Bronchial epithelial cell (primary cell): ENCODE results near the gene IL17RB. TPM values are rescaled to one million over a fixed set of nuclear protein-coding genes. Genes with fewer than 3 reads are reported as not detected.

Experiments
- DNase-seq: peaks from one replicate; pipeline ENCODE4 v3.0.0-alpha.2; 2010; ENCODE audit warnings: low read depth
- FAIRE-seq: peaks from 2 replicates; lab custom pipeline; 2011; peaks lifted over from hg19 to GRCh38; lab: Jason Lieb, UNC
- H3K27me3 ChIP-seq: 2 replicates; pipeline ENCODE4 v1.5.1; 2011; ENCODE audit warnings: low read length; ENCODE audit not compliant: control insufficient read depth, insufficient read depth
- H3K36me3 ChIP-seq: 2 replicates; pipeline ENCODE4 v1.5.1; 2011; ENCODE audit warnings: low read length; ENCODE audit not compliant: control insufficient read depth, insufficient read depth
- H3K4me3 ChIP-seq: 2 replicates; pipeline ENCODE4 v1.5.1; 2011; ENCODE audit warnings: mild to moderate bottlenecking, low read depth, low read length, control low read depth
- total RNA-seq: library from RNA; depleted of rRNA; stranded (reverse); fragments of >200 nt; gene quantifications from 2 replicates; pipeline ENCODE4 v1.2.1, GENCODE V29; 2014
- TF ChIP-seq, protein P1 (sequence below): IDR thresholded peaks from 2 replicates; pipeline ENCODE4 v1.5.1; 2011; ENCODE audit warnings: mild to moderate bottlenecking, moderate library complexity, low read length, control low read depth, inconsistent platforms; ENCODE audit not compliant: insufficient read depth, severe bottlenecking

IL17RB gene
- total RNA-seq, 1 donor from 2014 or later: not detected

DNA sequence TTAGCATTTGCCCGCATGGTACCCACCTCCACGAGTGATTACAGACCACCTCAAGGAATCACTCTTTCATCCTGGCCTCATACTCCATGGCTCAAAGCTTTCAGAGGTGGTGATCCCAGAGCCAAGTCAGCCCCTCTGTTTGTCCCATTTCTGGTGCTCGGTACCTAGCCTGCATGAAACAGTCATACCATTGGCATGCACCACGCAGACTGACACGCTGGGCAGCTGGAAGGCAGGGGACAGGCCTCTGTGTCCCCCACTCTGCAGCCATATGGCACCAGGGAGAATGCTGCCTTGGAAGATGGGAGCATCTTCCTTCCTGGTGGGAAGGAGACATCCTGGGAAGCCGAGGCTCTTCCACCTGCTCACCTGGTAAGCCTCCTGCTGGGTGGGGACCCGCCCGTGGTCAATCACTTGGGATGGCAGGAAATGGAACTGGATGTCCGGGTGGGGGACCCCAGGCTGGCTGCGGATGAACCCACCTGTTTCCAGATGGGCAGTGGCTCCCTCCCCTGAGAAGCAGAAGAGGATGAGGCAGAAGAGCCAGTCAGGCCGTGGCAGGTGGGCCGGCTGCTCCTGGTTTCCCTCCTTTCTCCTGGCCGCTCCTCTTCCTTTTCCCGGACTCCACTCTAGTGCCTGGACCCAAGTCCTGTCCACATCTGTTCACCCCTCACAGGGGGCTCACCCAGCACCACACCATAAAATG, 27.1 kb upstream of the IL17RB start:
- FAIRE-seq (no peak), DNase-seq (no peak)
- TF ChIP-seq, protein P1, sequence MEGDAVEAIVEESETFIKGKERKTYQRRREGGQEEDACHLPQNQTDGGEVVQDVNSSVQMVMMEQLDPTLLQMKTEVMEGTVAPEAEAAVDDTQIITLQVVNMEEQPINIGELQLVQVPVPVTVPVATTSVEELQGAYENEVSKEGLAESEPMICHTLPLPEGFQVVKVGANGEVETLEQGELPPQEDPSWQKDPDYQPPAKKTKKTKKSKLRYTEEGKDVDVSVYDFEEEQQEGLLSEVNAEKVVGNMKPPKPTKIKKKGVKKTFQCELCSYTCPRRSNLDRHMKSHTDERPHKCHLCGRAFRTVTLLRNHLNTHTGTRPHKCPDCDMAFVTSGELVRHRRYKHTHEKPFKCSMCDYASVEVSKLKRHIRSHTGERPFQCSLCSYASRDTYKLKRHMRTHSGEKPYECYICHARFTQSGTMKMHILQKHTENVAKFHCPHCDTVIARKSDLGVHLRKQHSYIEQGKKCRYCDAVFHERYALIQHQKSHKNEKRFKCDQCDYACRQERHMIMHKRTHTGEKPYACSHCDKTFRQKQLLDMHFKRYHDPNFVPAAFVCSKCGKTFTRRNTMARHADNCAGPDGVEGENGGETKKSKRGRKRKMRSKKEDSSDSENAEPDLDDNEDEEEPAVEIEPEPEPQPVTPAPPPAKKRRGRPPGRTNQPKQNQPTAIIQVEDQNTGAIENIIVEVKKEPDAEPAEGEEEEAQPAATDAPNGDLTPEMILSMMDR: no peak
- Histone ChIP-seq H3K36me3 (no peaks in the 10 kb centered on the region), H3K27me3 (peaks cover 2% of the 10 kb centered on the region), H3K4me3 (no peak overlapping the region)

DNA sequence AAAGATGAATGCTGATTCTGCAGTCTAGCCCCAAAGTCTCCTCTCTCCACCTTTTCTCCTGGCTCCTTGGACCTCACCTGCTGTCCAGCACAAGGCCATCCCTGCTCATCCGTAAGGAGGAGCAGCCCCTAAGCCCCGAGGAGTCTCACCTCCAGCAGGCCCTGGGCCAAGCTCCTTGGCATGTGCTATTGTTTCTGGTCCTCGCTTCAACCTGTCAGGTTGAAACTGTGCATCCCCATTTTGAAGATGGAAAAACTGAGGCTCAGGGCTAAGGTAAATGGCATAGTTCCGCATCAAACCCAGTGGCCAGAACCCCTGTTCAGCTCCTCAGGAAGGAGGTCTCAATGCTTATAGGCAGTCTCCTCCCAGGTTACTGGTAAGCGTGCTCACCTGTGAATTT, 26.3 kb upstream of the IL17RB start:
- TF ChIP-seq, protein P1: no peak
- Histone ChIP-seq H3K27me3 (peaks cover 2% of the 10 kb centered on the region), H3K36me3 (no peaks in the 10 kb centered on the region), H3K4me3 (no peak overlapping the region)
- no peak for DNase-seq
- FAIRE-seq: no peak

DNA sequence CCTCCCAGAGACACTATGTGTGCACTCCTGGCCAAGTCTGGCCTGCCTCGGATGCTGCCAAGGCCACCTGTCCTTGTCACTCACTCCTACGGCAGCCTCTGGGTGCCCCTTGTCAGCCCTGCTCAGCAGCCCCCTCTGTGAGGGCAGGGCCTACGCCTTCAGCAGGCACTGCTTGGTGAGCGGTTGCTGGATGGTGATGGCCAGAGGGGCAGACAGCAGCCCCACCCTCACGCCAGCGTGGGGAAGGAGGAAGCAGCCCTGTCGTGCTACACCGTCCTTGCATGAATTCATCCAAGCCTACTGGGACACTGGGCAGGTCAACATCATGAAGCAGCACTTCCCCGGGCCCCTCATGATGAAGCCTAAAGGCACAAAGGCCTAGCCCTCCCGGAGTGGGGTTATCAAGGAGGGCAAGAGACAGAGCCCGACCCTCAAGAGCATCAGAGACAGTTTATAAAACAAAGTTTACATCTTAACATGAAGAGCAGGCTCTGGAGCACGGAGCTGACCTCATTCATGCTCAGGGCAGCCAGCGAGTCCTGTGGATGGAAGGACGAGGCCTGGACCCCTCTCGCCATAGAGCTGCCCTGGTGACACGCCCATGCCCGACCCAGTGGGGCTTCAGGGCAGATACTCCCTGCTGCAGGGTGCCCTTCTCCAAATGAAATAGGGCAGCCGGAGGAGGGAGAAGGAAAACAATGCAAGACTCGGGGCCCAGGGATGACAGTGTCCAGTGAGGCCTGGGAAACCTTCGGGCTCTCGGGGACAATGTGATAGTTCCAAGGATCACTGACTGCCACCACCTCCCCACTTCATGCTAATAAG, 25.4 kb upstream of the IL17RB start:
- H3K27me3 ChIP-seq: peaks cover 2% of the 10 kb centered on the region
- TF ChIP-seq, protein P1: no peak
- DNase-seq: no peak
- no peak for FAIRE-seq
- H3K4me3 ChIP-seq: no peak overlapping the region
- no peaks in the 10 kb centered on the region for H3K36me3 ChIP-seq

DNA sequence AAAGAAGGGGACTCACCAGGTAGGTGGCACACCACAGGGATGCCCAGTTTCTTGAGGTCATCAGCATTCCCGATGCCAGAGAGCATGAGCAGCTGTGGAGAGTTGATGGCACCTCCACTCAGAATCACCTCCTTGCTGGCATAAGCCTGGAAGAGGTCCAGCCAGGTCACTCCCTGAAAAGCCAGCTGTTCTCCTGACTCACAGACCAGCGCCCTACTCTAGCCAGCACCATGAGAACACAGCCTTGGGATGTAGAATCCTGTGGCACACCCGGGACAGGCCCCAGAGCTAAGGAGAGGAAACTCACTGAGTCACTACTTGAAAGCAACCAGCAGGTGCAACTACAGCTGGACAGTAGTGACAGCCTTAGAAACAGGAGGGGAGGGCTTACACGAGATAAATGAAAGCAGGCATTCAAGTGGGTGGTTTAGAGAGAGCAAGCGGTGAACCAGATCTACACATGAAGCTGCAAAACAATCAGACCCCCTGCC, 24.7 kb upstream of the IL17RB start:
- FAIRE-seq: peak; percentile 84
- TF ChIP-seq, protein P1: no peak
- Histone ChIP-seq H3K27me3 (peaks cover 2% of the 10 kb centered on the region), H3K36me3 (no peaks in the 10 kb centered on the region), H3K4me3 (no peak overlapping the region)
- peak; percentile 69 for DNase-seq

DNA sequence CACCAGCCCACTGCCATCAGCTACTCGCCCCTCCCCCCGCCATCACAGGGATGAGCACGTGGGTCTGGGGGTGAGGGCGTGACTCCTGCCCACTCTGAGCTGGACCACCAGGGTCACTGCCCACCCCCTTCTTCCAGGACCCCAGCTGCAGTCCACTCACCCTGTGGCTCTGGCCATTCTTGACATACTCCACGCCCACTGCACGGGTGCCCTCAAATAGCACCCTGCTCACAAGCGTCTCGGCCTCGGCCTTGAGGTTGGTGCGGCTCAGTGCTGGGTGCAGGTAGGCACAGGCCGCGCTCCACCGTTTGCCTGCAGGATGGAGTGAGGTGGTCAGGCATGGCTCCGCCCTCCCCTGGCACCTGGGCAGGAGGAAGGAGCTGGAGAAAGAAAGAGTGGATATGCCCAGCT, 24.0 kb upstream of the IL17RB start:
- no peak overlapping the region for H3K4me3 ChIP-seq

More for the DNA sequence above, 24.0 kb upstream of the IL17RB start:
- DNase-seq (no peak), FAIRE-seq (no peak)
- Histone ChIP-seq H3K36me3 (no peaks in the 10 kb centered on the region), H3K27me3 (peaks cover 2% of the 10 kb centered on the region)
- TF ChIP-seq, protein P1: no peak
